Measurements from ENCODE around the gene DEDD. TPM values are rescaled to one million over a fixed set of nuclear protein-coding genes. Genes with fewer than 3 reads are reported as not detected.

The DEDD gene
- total and polyA plus RNA-seq, 2 experiments from 2014 or later = 22.8 to 35.3 TPM

- no peak for TF ChIP-seq ZNF462 (CRISPR knock-in tag; IDR thresholded peaks at IDR 0.05)
- TF ChIP-seq NANOG (IDR thresholded peaks at IDR 0.05; ENCODE audit: borderline replicate concordance) = no peak
- TF ChIP-seq CREB1 (CRISPR knock-in tag; IDR thresholded peaks at IDR 0.05; ENCODE audit: low read depth) = no peak
These were observed 6.0 kb upstream of the DEDD start (continued) for GRCh38 chr1:161138431-161138830.

- Histone ChIP-seq H2AFZ (no peak overlapping the region), H3K36me3 (ENCODE audit: insufficient read depth) (no peaks in the 10 kb centered on the region), H3K4me3 (no peak overlapping the region), H3K9me2 (ENCODE audit: insufficient read depth) (no peaks in the 10 kb centered on the region), H3K27ac (ENCODE audit: low read depth) (no peak overlapping the region), H3K4me2 (no peak overlapping the region), H4K20me1 (replicated peaks; ENCODE audit: insufficient read depth) (no peaks in the 10 kb centered on the region; the same call in 1 of the 2 replicates), H3F3A (replicated peaks; ENCODE audit: low read depth) (peaks cover 10% of the 10 kb centered on the region), H3K4me1 (ENCODE audit: insufficient read depth) (peaks cover 17% of the 10 kb centered on the region), H3K79me2 (replicated peaks; ENCODE audit: insufficient read depth) (peaks cover 25% of the 10 kb centered on the region), H3K27me3 (ENCODE audit: insufficient read depth) (no peaks in the 10 kb centered on the region)
- no peak for TF ChIP-seq CREB1 (CRISPR knock-in tag; IDR thresholded peaks at IDR 0.05; ENCODE audit: low read depth)
- no peak for TF ChIP-seq CTCF (conservative IDR thresholded peaks at IDR 0.05; ENCODE audit: low read depth in 2 of 2)
- TF ChIP-seq ZNF331 (CRISPR knock-in tag; IDR thresholded peaks at IDR 0.05; ENCODE audit: low read depth) = no peak
- TF ChIP-seq ZNF114 (CRISPR knock-in tag; IDR thresholded peaks at IDR 0.05) = no peak
- no peak for TF ChIP-seq EZH2 (IDR thresholded peaks at IDR 0.05; ENCODE audit: low read depth, unreplicated experiment)
- no peak for TF ChIP-seq ETS1 (IDR thresholded peaks at IDR 0.05)
- Mint-ChIP-seq H3K4me3 (no peak overlapping the region; the same call in 2 of the 3 replicates), H3K9me3 (no peaks in the 10 kb centered on the region), H3K27me3 (ENCODE audit: insufficient read depth, low read depth, poor library complexity) (no peaks in the 10 kb centered on the region), H3K4me1 (peaks cover 4% of the 10 kb centered on the region; the same call in 2 of the 3 replicates), H3K27ac (no peak overlapping the region), H3K36me3 (ENCODE audit: low read depth) (no peaks in the 10 kb centered on the region)
- no peak for ATAC-seq
- DNase-seq (ENCODE audit: low spot score) = peak; percentile 21
These were observed 5.4 kb upstream of the DEDD start for GRCh38 chr1:161137881-161138280.
